ENCODE results near the gene PCDH9.
"Not testable (repeated sequence)": the region's sequence is repeated elsewhere in the genome, so short reads cannot be mapped to it uniquely, and the experiment has no call there.

Gene PCDH9

DNA sequence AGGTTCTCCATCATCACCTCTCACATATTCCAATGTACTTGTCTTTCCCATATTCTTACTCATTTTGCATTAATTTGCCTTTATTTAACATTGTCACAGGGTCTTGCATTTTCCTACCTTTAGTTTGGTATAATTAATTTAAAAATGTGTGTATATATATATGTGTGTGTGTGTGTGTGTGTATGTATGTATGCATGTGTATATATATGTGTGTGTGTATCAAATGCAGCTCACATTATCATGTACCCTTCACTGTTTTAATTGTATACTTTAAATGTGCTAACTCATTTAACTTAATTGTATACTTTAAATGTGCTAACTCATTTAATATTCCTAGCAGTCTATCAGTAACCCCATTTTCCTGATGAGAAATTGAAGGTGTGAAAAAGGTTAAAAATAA is 104.5 kb downstream of the PCDH9 start:
- DNase-seq (ENCODE audit: low read depth in 2 of 2): no peak

DNA sequence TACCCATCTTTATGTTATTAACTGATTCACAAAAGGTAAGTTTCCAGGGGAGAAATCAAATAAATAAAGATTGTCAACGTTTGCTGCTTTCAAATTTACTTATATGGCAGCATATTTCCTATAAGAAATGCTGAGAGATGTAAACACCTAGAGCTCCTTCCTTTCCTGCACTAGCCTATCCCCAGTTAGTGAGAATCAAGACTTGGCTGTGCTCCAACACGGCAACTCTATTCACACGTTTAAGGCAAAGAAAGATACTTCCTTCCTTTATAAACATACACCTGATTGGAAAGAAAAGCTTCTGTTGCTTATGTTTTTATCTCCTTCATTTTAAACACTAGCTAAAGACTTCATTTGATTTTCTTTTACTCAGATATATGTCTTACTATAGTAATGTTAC is 107.0 kb downstream of the PCDH9 start:
- DNase-seq (ENCODE audit: low read depth in 2 of 2): no peak

DNA sequence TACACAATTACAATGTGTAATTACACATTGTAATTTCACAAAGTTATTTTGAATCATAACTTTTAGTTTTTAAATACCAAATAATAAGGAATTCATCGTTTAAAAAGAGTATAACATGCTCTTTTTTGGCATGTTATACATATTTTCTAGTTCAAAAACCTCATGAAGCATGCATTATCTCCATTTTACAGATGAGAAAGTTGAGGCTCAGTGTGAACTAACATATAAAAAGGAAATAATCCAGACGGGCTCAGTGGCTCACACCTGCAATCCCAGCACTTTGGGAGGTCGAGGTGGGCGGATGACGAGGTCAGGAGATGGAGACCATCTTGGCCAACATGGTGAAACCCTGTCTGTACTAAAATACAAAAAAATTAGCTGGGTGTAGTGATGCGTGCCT is 107.9 kb downstream of the PCDH9 start:
- DNase-seq (ENCODE audit: low read depth in 2 of 2): no peak

GRCh38 chr13:67120872-67121531 is 109.1 kb downstream of the PCDH9 start:
- DNase-seq (ENCODE audit: low read depth in 2 of 2): no peak

DNA sequence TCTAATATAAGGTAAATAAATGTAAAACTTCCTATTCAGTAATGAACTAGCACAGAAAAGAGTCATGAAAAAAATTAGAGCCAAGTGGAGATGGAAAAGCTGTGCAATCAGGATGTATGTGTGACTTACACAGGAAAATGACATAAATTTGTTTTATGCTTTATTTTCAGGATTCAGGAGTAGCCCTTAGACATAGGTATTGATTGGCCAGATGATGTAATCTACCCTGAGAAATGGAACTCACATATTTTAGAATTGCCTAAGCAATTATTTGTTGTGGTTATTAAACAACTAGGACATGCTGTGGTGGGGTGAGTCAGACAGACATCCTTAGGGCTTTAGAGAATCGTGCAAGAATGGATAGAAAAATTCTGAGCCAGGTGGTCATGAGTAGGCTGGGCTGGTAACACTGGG is 110.6 kb downstream of the PCDH9 start:
- DNase-seq (ENCODE audit: low read depth in 2 of 2): no peak

- no peak for DNase-seq (ENCODE audit: low read depth in 2 of 2)
Observed at GRCh38 chr13:67118277-67118676, 111.9 kb downstream of the PCDH9 start.

DNA sequence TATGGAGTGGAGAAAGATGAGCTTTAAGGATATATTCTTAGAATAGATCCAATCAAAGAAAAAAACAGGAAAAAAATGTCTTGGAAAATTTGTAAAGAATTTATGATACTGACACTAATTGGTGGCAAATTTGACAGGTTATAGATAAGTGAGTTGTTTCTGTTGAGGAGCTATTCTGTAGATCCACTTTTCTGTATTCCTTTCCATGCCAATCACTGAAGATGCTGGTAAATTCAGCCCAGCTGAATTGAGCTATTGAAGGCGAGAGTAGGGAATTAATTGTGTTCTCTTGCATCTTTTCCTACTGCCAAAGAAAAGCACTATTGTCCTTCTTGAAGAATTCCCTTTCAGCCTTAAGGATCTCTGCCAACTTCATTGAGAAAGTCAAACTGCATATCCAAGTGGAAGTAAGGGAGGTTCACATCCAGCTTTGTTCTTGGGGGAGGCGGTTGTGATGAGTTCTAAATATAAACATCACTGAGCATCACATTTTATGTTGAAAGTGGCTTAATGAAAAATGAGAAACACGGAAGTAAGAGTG is 113.1 kb downstream of the PCDH9 start:
- no peak for DNase-seq (ENCODE audit: low read depth in 2 of 2)

DNA sequence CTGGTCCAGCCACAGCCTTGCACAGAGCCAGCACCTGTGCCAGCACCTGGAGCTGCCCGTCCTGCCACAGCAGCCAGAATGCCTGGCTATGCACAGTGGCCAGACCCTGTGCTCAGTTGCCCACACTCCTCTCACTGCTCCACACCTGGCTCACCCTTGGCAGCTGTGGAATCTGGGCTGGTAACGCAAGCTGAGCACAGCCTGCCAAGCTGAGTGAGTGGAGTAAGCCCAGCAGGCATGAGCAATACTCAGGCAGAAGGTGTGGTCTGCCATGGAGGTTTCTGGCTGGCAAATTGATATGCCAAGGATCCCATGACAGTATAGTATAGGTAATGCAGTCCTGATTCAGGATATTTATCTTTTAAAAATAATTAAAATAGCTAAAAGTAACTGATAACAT is 122.2 kb downstream of the PCDH9 start:
- DNase-seq (ENCODE audit: low read depth in 2 of 2): no peak

- DNase-seq (ENCODE audit: low read depth in 2 of 2): no peak
Observed at GRCh38 chr13:67106502-67107057, 123.6 kb downstream of the PCDH9 start.

GRCh38 chr13:67101730-67102467 is 128.2 kb downstream of the PCDH9 start:
- DNase-seq (ENCODE audit: low read depth in 2 of 2): no peak

- no peak for DNase-seq (ENCODE audit: low read depth in 2 of 2)
Observed at GRCh38 chr13:67100730-67101129, 129.4 kb downstream of the PCDH9 start.

DNA sequence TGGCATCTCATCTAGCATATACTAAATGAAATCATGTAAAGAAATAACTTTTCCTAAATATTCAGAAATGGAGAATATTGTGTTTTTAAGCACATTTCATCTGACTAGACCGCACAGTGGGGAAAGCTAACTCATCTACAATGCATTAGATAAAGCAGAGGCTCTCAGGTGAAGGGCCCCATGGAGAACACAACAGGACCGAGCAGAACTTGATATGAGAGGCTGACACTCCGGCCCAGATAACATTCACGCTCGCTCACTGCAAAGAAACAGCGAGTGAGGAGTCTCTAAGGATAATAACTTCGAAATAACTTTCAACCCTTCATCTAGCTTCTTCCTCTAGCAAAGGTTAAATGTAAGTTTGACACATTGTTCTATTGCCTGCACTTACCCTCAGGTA is 130.6 kb downstream of the PCDH9 start:
- no peak for DNase-seq (ENCODE audit: low read depth in 2 of 2)

DNA sequence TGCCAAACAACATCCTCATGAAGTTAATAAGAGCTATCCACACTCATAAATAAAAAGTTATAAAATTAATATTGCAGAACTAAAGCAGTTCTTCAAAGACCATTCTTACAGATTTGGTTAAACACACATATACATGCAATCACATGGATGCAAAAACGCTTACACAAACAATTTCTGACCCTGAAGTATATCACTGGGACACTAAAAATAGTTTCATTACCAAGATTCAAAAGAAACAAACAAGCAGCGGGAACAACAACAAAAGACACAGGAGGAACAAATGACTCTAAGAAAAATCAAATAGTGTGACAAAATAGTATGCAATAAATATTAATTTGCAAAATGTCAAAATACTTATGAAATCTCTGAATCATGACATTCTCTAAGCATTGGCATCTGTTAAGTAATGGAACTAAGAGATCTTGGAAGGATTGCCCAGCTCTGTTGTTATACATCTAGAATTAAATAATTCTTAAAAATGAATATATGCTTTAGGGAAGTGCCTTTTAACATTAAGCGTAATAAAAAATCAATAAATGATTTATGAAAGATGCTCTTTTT is 132.2 kb downstream of the PCDH9 start:
- no peak for DNase-seq (ENCODE audit: low read depth in 2 of 2)

DNA sequence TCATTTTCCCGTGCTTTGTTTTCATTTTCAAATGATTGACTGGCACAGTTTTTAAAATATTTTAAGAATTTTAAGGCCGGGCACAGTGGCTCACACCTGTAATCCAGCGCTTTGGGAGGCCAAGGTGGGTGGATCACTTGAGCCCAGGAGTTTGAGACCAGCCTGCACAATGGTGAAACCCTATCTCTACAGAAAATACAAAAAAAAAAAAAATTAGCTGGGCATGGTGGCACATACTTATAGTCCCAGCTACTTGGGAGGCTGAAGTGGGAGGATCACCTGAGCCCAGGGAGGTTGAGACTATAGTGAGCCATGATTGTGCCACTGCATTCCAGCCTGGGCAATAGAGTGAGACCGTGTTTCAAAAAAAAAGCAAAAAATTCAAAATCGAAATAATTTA is 133.2 kb downstream of the PCDH9 start:
- DNase-seq (ENCODE audit: low read depth in 2 of 2): not testable (repeated sequence)

DNA sequence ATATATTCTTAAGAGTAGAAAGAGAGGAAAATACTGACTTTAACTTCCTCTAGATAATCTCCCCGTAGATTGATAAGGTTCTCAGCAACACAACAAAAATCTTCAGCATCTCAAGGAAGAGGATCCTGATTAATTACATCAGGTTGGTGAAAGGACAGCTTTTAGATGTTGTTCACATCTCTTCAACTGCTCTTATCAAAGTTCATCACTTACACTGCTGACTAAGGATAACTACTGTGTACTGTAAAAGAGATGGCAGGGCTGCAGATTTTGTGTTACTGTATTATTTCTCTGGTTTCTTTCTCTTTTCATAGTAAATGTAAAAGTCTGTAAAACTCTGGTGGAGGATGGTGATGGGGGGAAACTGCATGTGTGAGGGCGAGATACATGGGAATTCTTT is 133.7 kb downstream of the PCDH9 start:
- DNase-seq (ENCODE audit: low read depth in 2 of 2): no peak

- DNase-seq (ENCODE audit: low read depth in 2 of 2): no peak
Observed at GRCh38 chr13:67095621-67096020, 134.5 kb downstream of the PCDH9 start.

- DNase-seq (ENCODE audit: low read depth in 2 of 2): no peak
Observed at GRCh38 chr13:67094952-67095351, 135.2 kb downstream of the PCDH9 start.

DNA sequence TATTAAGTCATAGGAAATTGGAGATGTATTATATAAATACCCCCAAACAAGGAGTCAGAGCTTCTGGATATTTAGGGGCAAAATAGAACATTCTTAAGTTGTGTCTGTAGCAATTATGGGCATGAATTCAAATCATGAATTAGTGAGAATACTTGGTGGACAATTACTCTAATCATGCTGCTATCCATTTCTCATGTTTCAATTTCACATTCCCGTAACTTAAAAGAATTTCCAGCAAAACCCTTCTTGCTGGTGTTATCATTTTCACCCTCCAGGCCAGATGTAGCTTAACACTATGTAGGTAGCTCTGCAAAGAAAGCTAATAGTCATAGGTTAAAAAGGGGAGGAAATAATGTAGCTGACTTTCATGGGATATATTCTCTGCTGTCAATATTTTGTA is 136.1 kb downstream of the PCDH9 start:
- no peak for DNase-seq (ENCODE audit: low read depth in 2 of 2)

GRCh38 chr13:67091603-67092002 is 138.5 kb downstream of the PCDH9 start:
- no peak for DNase-seq (ENCODE audit: low read depth in 2 of 2)

DNA sequence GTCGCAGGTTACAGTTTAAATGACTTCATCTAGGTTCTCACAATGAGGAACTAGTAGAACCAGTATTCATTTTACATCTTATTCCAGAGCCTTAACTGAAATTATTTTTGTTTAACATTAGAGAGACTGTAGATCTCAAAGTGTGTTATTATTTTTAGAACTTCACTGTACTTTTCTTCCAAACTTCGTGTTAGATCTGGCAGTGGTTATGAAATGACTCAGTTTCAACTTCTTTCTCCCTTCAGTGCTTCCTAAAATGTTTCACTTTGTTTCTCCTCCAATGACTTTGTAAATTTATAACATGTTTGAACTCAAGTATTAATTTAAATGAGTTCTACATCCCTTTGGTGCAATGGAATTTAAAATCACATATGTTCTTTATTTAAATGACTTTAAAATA is 139.3 kb downstream of the PCDH9 start:
- DNase-seq (ENCODE audit: low read depth in 2 of 2): no peak

- DNase-seq (ENCODE audit: low read depth in 2 of 2): no peak
Observed at GRCh38 chr13:67087527-67087926, 142.6 kb downstream of the PCDH9 start.

DNA sequence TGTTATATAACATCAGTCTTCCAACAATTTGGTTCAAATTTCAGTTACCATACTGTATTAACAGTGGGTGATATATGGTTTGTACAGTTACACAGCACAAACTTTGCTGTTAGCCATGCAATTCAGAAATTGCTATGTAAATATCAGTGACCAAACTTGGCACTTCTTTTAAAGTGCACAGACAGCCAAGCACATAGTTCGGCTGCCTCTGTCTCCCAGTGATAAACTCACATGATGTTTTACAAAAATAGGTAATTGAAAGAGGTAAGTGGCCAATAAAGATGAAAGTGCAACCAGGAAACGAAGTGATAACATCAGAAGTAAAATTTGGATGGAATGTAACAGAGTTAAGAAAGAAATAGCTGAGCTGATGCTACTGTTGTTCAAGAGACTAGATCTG is 143.9 kb downstream of the PCDH9 start:
- no peak for DNase-seq (ENCODE audit: low read depth in 2 of 2)

DNA sequence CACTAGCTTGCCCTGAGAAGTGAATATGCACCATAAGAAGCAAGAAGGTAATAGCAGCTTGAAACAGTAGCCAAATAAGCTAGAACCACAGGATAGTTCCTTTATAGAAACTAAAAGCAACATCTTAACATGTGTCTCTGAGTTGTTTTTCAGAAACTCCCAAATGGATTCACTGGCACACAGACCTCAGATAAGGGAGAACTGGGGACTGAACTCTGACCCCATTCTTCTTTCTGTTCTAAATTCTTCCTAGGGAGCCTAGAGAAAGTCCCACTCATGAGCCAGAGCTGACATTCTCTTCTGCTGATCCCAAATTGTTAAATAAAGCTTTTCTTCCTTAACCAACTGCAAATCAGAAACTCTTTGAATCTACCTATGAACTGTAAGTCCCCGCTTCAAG is 146.1 kb downstream of the PCDH9 start:
- DNase-seq (ENCODE audit: low read depth in 2 of 2): no peak

Data from stimulated activated CD4-positive, alpha-beta T cell treated with anti-CD3 and anti-CD28 coated beads, Interleukin-15, amount 100 ng/mL, for 48 hours (primary cell).